Endothelial cell of umbilical vein (primary cell): ENCODE results near the gene SCAND1. TPM values are rescaled to one million over a fixed set of nuclear protein-coding genes. Genes with fewer than 3 reads are reported as not detected.

Experiments
- BruUV-seq: library from RNA; stranded (reverse); fragments of 400-500 nt; replicated peaks from 2 replicates; lab custom pipeline; 2021; lab: Mats Ljungman, UMichigan
- CTCF ChIA-PET: fragments of 300-600, 350-600 bp; sonication (Branson Sonifier 250); formaldehyde crosslinking; loops from one replicate; lab custom pipeline; 2021; ENCODE audit warnings: antibody characterized with exemption, inconsistent platforms; lab: Charles Lee
- POLR2A ChIA-PET: fragments of 300-600, 350-600 bp; sonication (Branson Sonifier 250); formaldehyde crosslinking; loops from one replicate; lab custom pipeline; 2021; ENCODE audit warnings: antibody characterized with exemption, inconsistent platforms; lab: Charles Lee
- DNase-seq: peaks from one replicate; pipeline ENCODE4 v3.0.0-alpha.2; 2011; ENCODE audit warnings: low read depth, low spot score
- FAIRE-seq: peaks from 2 replicates; lab custom pipeline; 2011; peaks lifted over from hg19 to GRCh38; lab: Jason Lieb, UNC
- H2AFZ ChIP-seq: 2 replicates; pipeline ENCODE4 v1.6.0; 2012; ENCODE audit warnings: low read depth, low read length, control low read depth, inconsistent platforms
- H3K27ac ChIP-seq: 2 replicates; pipeline ENCODE4 v1.5.1; 2011; ENCODE audit warnings: low read depth, mild to moderate bottlenecking, control low read depth, low read length, moderate library complexity; ENCODE audit not compliant: insufficient read depth
- H3K27me3 ChIP-seq, 2 experiments: 2 replicates each; pipeline versions ENCODE4 v1.6.0 to v1.6.1; 2011; ENCODE audit warnings: low read length in 2 of 2, mixed read lengths in 1 of 2; ENCODE audit not compliant: control insufficient read depth in 2 of 2, insufficient read depth in 2 of 2
- H3K36me3 ChIP-seq, 2 experiments: 2 replicates in 1 of 2; 3 replicates in 1 of 2; pipeline ENCODE4 v1.5.1; 2011; ENCODE audit warnings: low read length in 2 of 2, mild to moderate bottlenecking in 1 of 2, moderate library complexity in 1 of 2; ENCODE audit not compliant: control insufficient read depth in 2 of 2, insufficient read depth in 2 of 2; ENCODE audit errors: extremely low read depth in 1 of 2
- H3K4me1 ChIP-seq: 3 replicates; pipeline ENCODE4 v1.5.1; 2011; ENCODE audit warnings: mild to moderate bottlenecking, low read length; ENCODE audit not compliant: control insufficient read depth, insufficient read depth; ENCODE audit errors: extremely low read depth
- H3K4me2 ChIP-seq: 2 replicates; pipeline ENCODE4 v1.6.1; 2011; ENCODE audit warnings: low read length, control low read depth, mixed read lengths; ENCODE audit not compliant: insufficient read depth
- H3K4me3 ChIP-seq, 3 experiments: fragments of 200-600 bp in 1 of 3; sonication (generic), shearing (Covaris generic) in 1 of 3; replicated peaks in 1 of 3; 2 replicates each; pipeline ENCODE4 v1.5.1; 2011 to 2016; ENCODE audit warnings: control low read depth in 3 of 3, low read length in 3 of 3, mild to moderate bottlenecking in 2 of 3, inconsistent platforms in 1 of 3, low read depth in 1 of 3, moderate library complexity in 1 of 3; ENCODE audit not compliant: insufficient read depth in 1 of 3
- H3K79me2 ChIP-seq: 2 replicates; pipeline ENCODE4 v1.6.0; 2012; ENCODE audit warnings: low read length, inconsistent platforms; ENCODE audit not compliant: control insufficient read depth, insufficient read depth
- H3K9ac ChIP-seq: replicated peaks from 2 replicates; pipeline ENCODE3; 2011; ENCODE audit warnings: low read length, control low read depth; ENCODE audit not compliant: insufficient read depth; ENCODE audit errors: extremely low read depth
- H3K9me1 ChIP-seq: replicated peaks from 3 replicates; pipeline ENCODE4 v1.6.0; 2011; ENCODE audit warnings: mild to moderate bottlenecking, low read length; ENCODE audit not compliant: control insufficient read depth, insufficient read depth; ENCODE audit errors: extremely low read depth
- H3K9me3 ChIP-seq: replicated peaks from 2 replicates; pipeline ENCODE4 v1.5.1; 2012; ENCODE audit warnings: low read length, inconsistent platforms; ENCODE audit not compliant: control insufficient read depth, insufficient read depth
- H4K20me1 ChIP-seq: replicated peaks from 2 replicates; pipeline ENCODE3; 2011; ENCODE audit warnings: mild to moderate bottlenecking, low read length; ENCODE audit not compliant: control insufficient read depth, insufficient read depth; ENCODE audit errors: extremely low read depth
- CTCF ChIP-seq, 2 donors: IDR thresholded peaks; 1 replicate in 1 of 2; 2 replicates in 1 of 2; pipeline ENCODE4 v1.5.1; 2011; ENCODE audit warnings: low read length in 2 of 2, mild to moderate bottlenecking in 2 of 2, moderate library complexity in 2 of 2, control low read depth in 1 of 2, inconsistent platforms in 1 of 2, low read depth in 1 of 2; ENCODE audit not compliant: insufficient read depth in 1 of 2; ENCODE audit errors: extremely low read depth in 1 of 2
- EZH2 ChIP-seq: IDR thresholded peaks from 2 replicates; pipeline ENCODE4 v1.6.1; 2012; ENCODE audit warnings: borderline replicate concordance, low read depth, mild to moderate bottlenecking, moderate library complexity, low read length, inconsistent platforms; ENCODE audit not compliant: severe bottlenecking
- FOS ChIP-seq: IDR thresholded peaks from 2 replicates; pipeline ENCODE4 v1.6.1; 2011; ENCODE audit warnings: mild to moderate bottlenecking, low read length, moderate library complexity, borderline replicate concordance; ENCODE audit not compliant: insufficient read depth
- GATA2 ChIP-seq: IDR thresholded peaks from 2 replicates; pipeline ENCODE4 v1.7.0; 2011; ENCODE audit warnings: low read depth, mild to moderate bottlenecking, moderate library complexity, mixed read lengths, low read length; ENCODE audit not compliant: insufficient read length, insufficient read depth
- JUN ChIP-seq: IDR thresholded peaks from 2 replicates; pipeline ENCODE4 v1.6.1; 2011; ENCODE audit warnings: borderline replicate concordance, low read depth; ENCODE audit not compliant: insufficient read length, insufficient read depth
- MAX ChIP-seq: IDR thresholded peaks from 2 replicates; pipeline ENCODE4 v1.6.1; 2011; ENCODE audit not compliant: insufficient read depth, insufficient read length
- MYC ChIP-seq: IDR thresholded peaks from one replicate; pipeline ENCODE4 v1.6.1; 2011; ENCODE audit warnings: mild to moderate bottlenecking, low read depth, low read length
- POLR2A ChIP-seq: IDR thresholded peaks from 2 replicates; pipeline ENCODE4 v1.6.1; 2012; ENCODE audit warnings: low read depth, mild to moderate bottlenecking, control low read depth, low read length
- POLR2AphosphoS5 ChIP-seq: IDR thresholded peaks from 2 replicates; pipeline ENCODE4 v1.6.1; 2012; ENCODE audit warnings: low read depth, mild to moderate bottlenecking, control low read depth, low read length, moderate library complexity; ENCODE audit not compliant: insufficient read depth
- dilution Hi-C: fragments of 300-500 bp; cut with MboI; formaldehyde crosslinking; loops from one replicate; pipeline ENCODE4 v1.15.0; 2019; ENCODE audit warnings: low sequenced_read_pairs; ENCODE audit not compliant: extremely low pct_ligation_motif_present
- intact Hi-C: fragments of 100-400 bp; cut with micrococcal nuclease; formaldehyde crosslinking; loops from one replicate; pipeline ENCODE4 v1.10.0; 2022
- polyA plus RNA-seq, 4 experiments: library from polyadenylated mRNA; depleted of rRNA in 3 of 4; stranded (reverse) in 3 of 4; unstranded in 1 of 4; fragments of >200 nt; gene quantifications; 2 replicates each; pipeline versions ENCODE4 v1.2.1 to v1.2.3, GENCODE V29; 2011 to 2012; ENCODE audit warnings: missing spikeins in 1 of 4
- total RNA-seq: library from RNA; stranded (reverse); gene quantifications from 2 replicates; pipeline ENCODE4 v1.2.3, GENCODE V29; 2021

The SCAND1 gene
- total and polyA plus RNA-seq, 2 donors (not counting 3 experiments of a cell fraction or from before 2014, with no cell fraction given) = 83.5 to 85.7 TPM

GRCh38 chr20:35941620-35942019, 12.7 kb downstream of the SCAND1 start:
- DNase-seq (no peak), FAIRE-seq (no peak)
- Histone ChIP-seq H3K27me3 (no peaks in the 10 kb centered on the region), H3K4me2 (no peak overlapping the region), H4K20me1 (no peaks in the 10 kb centered on the region), H3K9ac (no peak overlapping the region), H3K36me3 (peaks cover 0 to 16% of the 10 kb centered on the region in 2 experiments), H3K4me1 (no peaks in the 10 kb centered on the region), H3K79me2 (no peaks in the 10 kb centered on the region), H3K27ac (no peak overlapping the region), H3K9me1 (no peaks in the 10 kb centered on the region), H3K9me3 (no peaks in the 10 kb centered on the region), H2AFZ (no peak overlapping the region), H3K4me3 (no peak overlapping the region)
- no TSS peak for BruUV-seq
- no peak for TF ChIP-seq MYC
- TF ChIP-seq GATA2 = no peak
- TF ChIP-seq CTCF (IDR thresholded peaks at IDR 0.05; ENCODE audit: extremely low read depth in 1 of 2, insufficient read depth in 1 of 2, low read depth in 1 of 2, low read length in 2 of 2) = no peak
- no peak for TF ChIP-seq POLR2A
- TF ChIP-seq FOS = no peak
- no peak for TF ChIP-seq JUN
- no peak for TF ChIP-seq EZH2
- no peak for TF ChIP-seq POLR2AphosphoS5
- no peak for TF ChIP-seq MAX
- CTCF ChIA-PET = no interaction called here
- POLR2A ChIA-PET = no interaction called here
- dilution Hi-C loops (no loop called here), intact Hi-C loops (no loop called here)
